Loucy (cell line): ENCODE measurements around the gene FHIP1B.

Source experiments
- H2AFZ ChIP-seq: fragments of 200-600 bp; sonication (generic); 2 replicates; pipeline ENCODE4 v1.6.0; 2016; ENCODE audit warnings: antibody characterized with exemption, mild to moderate bottlenecking, low read length, moderate library complexity
- H3F3A ChIP-seq: fragments of 200-600 bp; 2 replicates; pipeline ENCODE4 v1.6.0; 2016; ENCODE audit warnings: antibody characterized with exemption, low read depth, mild to moderate bottlenecking
- H3K27me3 ChIP-seq: fragments of 200-600 bp; sonication (generic); 2 replicates; pipeline ENCODE4 v1.6.1; 2014; ENCODE audit warnings: low read length, mild to moderate bottlenecking; ENCODE audit not compliant: insufficient read depth, poor library complexity, severe bottlenecking
- H3K36me3 ChIP-seq: fragments of 200-600 bp; sonication (generic); 2 replicates; pipeline ENCODE4 v1.6.1; 2016; ENCODE audit warnings: low read length; ENCODE audit not compliant: insufficient read depth
- H3K4me1 ChIP-seq: fragments of 200-600 bp; sonication (generic); 2 replicates; pipeline ENCODE4 v1.5.1; 2014; ENCODE audit warnings: low read length, mild to moderate bottlenecking; ENCODE audit not compliant: insufficient read depth, poor library complexity, severe bottlenecking
- H3K4me2 ChIP-seq: fragments of 200-600 bp; sonication (generic); 2 replicates; pipeline ENCODE4 v1.6.0; 2014; ENCODE audit warnings: antibody characterized with exemption, low read length, low read depth, mild to moderate bottlenecking; ENCODE audit not compliant: poor library complexity, severe bottlenecking
- H3K4me3 ChIP-seq: fragments of 200-600 bp; sonication (generic); 2 replicates; pipeline ENCODE4 v1.5.1; 2014; ENCODE audit warnings: low read length, mild to moderate bottlenecking, mixed read lengths; ENCODE audit not compliant: poor library complexity, severe bottlenecking
- H3K79me2 ChIP-seq: fragments of 200-600 bp; sonication (generic); 2 replicates; pipeline ENCODE4 v1.6.1; 2014; ENCODE audit warnings: low read length; ENCODE audit not compliant: insufficient read depth
- H3K9ac ChIP-seq: fragments of 200-600 bp; sonication (generic); 2 replicates; pipeline ENCODE4 v1.6.0; 2014; ENCODE audit warnings: mild to moderate bottlenecking, low read depth, low read length, moderate library complexity; ENCODE audit not compliant: poor library complexity, severe bottlenecking
- H3K9me2 ChIP-seq: fragments of 200-600 bp; sonication (generic); replicated peaks from 2 replicates; pipeline ENCODE4 v1.6.1; 2016; ENCODE audit warnings: low read depth, low read length, mixed read lengths
- H3K9me3 ChIP-seq: fragments of 200-600 bp; sonication (generic); 2 replicates; pipeline ENCODE4 v1.6.1; 2014; ENCODE audit warnings: mild to moderate bottlenecking, antibody characterized with exemption, low read length, low read depth; ENCODE audit not compliant: insufficient read depth
- H4K20me1 ChIP-seq: fragments of 200-600 bp; sonication (generic); 2 replicates; pipeline ENCODE4 v1.6.0; 2014; ENCODE audit warnings: antibody characterized with exemption, low read length, mild to moderate bottlenecking; ENCODE audit not compliant: insufficient read depth, poor library complexity, severe bottlenecking
- EZH2phosphoT487 ChIP-seq: fragments of 200-600 bp; IDR thresholded peaks from 2 replicates; pipeline ENCODE4 v1.6.1; 2018; ENCODE audit warnings: antibody characterized with exemption, mild to moderate bottlenecking, moderate library complexity, borderline replicate concordance
- TF ChIP-seq, protein P1 (sequence below): fragments of 200-600 bp; sonication (generic); conservative IDR thresholded peaks from 2 replicates; pipeline ENCODE4 v1.5.1; 2014; ENCODE audit warnings: mild to moderate bottlenecking, antibody characterized with exemption, low read length

FHIP1B gene

GRCh38 chr11:6191742-6192141 lies 42.7 kb downstream of the FHIP1B start:
- H3F3A ChIP-seq: no peaks in the 10 kb centered on the region
- H4K20me1 ChIP-seq: no peaks in the 10 kb centered on the region
- peaks cover 8% of the 10 kb centered on the region for H3K4me1 ChIP-seq
- H3K36me3 ChIP-seq: no peaks in the 10 kb centered on the region
- H2AFZ ChIP-seq: no peak overlapping the region
- H3K27me3 ChIP-seq: no peaks in the 10 kb centered on the region
- no peaks in the 10 kb centered on the region for H3K9me3 ChIP-seq
- no peak overlapping the region for H3K4me3 ChIP-seq
- no peak overlapping the region for H3K9ac ChIP-seq
- H3K4me2 ChIP-seq: no peak overlapping the region
- TF ChIP-seq EZH2phosphoT487: no peak
- TF ChIP-seq, protein P1, sequence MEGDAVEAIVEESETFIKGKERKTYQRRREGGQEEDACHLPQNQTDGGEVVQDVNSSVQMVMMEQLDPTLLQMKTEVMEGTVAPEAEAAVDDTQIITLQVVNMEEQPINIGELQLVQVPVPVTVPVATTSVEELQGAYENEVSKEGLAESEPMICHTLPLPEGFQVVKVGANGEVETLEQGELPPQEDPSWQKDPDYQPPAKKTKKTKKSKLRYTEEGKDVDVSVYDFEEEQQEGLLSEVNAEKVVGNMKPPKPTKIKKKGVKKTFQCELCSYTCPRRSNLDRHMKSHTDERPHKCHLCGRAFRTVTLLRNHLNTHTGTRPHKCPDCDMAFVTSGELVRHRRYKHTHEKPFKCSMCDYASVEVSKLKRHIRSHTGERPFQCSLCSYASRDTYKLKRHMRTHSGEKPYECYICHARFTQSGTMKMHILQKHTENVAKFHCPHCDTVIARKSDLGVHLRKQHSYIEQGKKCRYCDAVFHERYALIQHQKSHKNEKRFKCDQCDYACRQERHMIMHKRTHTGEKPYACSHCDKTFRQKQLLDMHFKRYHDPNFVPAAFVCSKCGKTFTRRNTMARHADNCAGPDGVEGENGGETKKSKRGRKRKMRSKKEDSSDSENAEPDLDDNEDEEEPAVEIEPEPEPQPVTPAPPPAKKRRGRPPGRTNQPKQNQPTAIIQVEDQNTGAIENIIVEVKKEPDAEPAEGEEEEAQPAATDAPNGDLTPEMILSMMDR: no peak
- no peaks in the 10 kb centered on the region for H3K79me2 ChIP-seq
- no peaks in the 10 kb centered on the region for H3K9me2 ChIP-seq

DNA sequence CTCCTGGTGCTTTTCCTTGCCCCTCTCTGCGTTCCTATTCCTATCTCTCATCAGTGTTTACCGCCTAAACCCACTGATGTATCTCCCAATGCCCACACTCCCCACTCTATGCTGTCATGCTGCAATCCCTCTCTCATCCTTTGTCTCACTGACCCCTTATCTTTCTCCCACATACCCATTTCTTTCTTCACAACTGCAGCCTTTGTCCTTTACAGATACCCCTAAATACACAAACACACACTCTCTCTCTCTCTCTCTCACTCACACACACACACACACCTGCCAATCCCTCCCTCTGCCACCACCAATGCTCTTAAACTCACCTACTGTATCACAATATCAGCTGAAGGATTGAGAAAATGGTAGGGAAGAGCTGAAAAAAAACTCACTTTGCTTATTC lies 59.0 kb downstream of the FHIP1B start:
- Histone ChIP-seq H3F3A (no peaks in the 10 kb centered on the region), H4K20me1 (no peaks in the 10 kb centered on the region), H3K4me2 (no peak overlapping the region), H3K36me3 (no peaks in the 10 kb centered on the region), H3K4me3 (no peak overlapping the region), H3K27me3 (no peaks in the 10 kb centered on the region), H3K9me3 (no peaks in the 10 kb centered on the region), H3K4me1 (no peaks in the 10 kb centered on the region), H3K79me2 (no peaks in the 10 kb centered on the region), H2AFZ (no peak overlapping the region), H3K9me2 (no peaks in the 10 kb centered on the region), H3K9ac (no peak overlapping the region)
- TF ChIP-seq, protein P1: no peak
- no peak for TF ChIP-seq EZH2phosphoT487

- Histone ChIP-seq H2AFZ (no peak within 1 kb of the TSS), H3K27me3 (no peaks in the 10 kb centered on the region), H3K79me2 (no peaks in the 10 kb centered on the region), H3K9me2 (no peaks in the 10 kb centered on the region), H3K36me3 (no peaks in the 10 kb centered on the region), H3K4me2 (no peak within 1 kb of the TSS), H4K20me1 (no peaks in the 10 kb centered on the region), H3F3A (no peaks in the 10 kb centered on the region), H3K9ac (no peak within 1 kb of the TSS), H3K4me1 (no peaks in the 10 kb centered on the region), H3K9me3 (no peaks in the 10 kb centered on the region), H3K4me3 (no peak within 1 kb of the TSS)
- TF ChIP-seq, protein P1: no peak
- TF ChIP-seq EZH2phosphoT487: no peak
Observed at GRCh38 chr11:6170226-6170625, 64.2 kb downstream of the FHIP1B start, which contains the start of gene OR52B2. OR52B2 (minus strand) TSS chr11:6170326; CDS start chr11:6170326, 0 bp downstream.
